Panc1 (cell line): ENCODE data around the gene PMCH. TPM values are rescaled to one million over a fixed set of nuclear protein-coding genes. Genes with fewer than 3 reads are reported as not detected.
"Not testable (repeated sequence)": the region's sequence is repeated elsewhere in the genome, so short reads cannot be mapped to it uniquely, and the experiment has no call there.

Source experiments
- ATAC-seq: fragments of 200-7000 bp; cut with Tn5 transposase; 2 replicates; pipeline ENCODE4 v1.9.1; 2020; ENCODE audit warnings: mild to moderate bottlenecking, moderate library complexity
- Bru-seq: library from RNA; stranded (reverse); fragments of 400-500 nt; gene quantifications from one replicate; lab custom pipeline; 2021; lab: Mats Ljungman, UMichigan
- BruChase-seq, 2 experiments: library from RNA; stranded (reverse); fragments of 400-500 nt; gene quantifications; one replicate each; lab custom pipeline; 2021; lab: Mats Ljungman, UMichigan
- BruUV-seq: library from RNA; stranded (reverse); fragments of 400-500 nt; replicated peaks from 2 replicates; lab custom pipeline; 2021; lab: Mats Ljungman, UMichigan
- CTCF ChIA-PET: fragments of 300-600 bp; sonication (Branson Sonifier 250); formaldehyde crosslinking; loops from one replicate; lab custom pipeline; 2022; ENCODE audit warnings: antibody characterized with exemption; lab: Charles Lee
- POLR2A ChIA-PET: fragments of 300-600 bp; sonication (Branson Sonifier 250); formaldehyde crosslinking; loops from one replicate; lab custom pipeline; 2022; ENCODE audit warnings: antibody characterized with exemption; lab: Charles Lee
- DNase-seq: peaks from one replicate; pipeline ENCODE4 v3.0.0-alpha.2; 2010; ENCODE audit warnings: low read depth, low spot score
- H3K27ac ChIP-seq: 2 replicates; pipeline ENCODE4 v1.5.1; 2011; ENCODE audit warnings: mild to moderate bottlenecking, low read length, inconsistent platforms
- H3K27me3 ChIP-seq: fragments of 200-500 bp; sonication (Bioruptor generic); 2 replicates; pipeline ENCODE4 v1.6.0; 2014; ENCODE audit warnings: low read length, inconsistent platforms; ENCODE audit not compliant: control insufficient read depth, insufficient read depth
- H3K36me3 ChIP-seq: fragments of 200-500 bp; sonication (Bioruptor generic); 2 replicates; pipeline ENCODE4 v1.5.1; 2014; ENCODE audit warnings: inconsistent platforms, mild to moderate bottlenecking, low read length, moderate library complexity; ENCODE audit not compliant: control insufficient read depth, insufficient read depth
- H3K4me1 ChIP-seq: 2 replicates; pipeline ENCODE4 v1.5.1; 2011; ENCODE audit warnings: inconsistent platforms, mild to moderate bottlenecking, low read length, moderate library complexity; ENCODE audit not compliant: control insufficient read depth, insufficient read depth
- H3K4me3 ChIP-seq, 2 experiments: 2 replicates each; pipeline ENCODE4 v1.5.1; 2011 to 2012; ENCODE audit warnings: low read depth in 2 of 2, low read length in 2 of 2, mild to moderate bottlenecking in 2 of 2, inconsistent platforms in 1 of 2, moderate library complexity in 1 of 2
- H3K9me3 ChIP-seq: fragments of 200-500 bp; sonication (Bioruptor generic); 2 replicates; pipeline ENCODE4 v1.5.1; 2014; ENCODE audit warnings: low read depth, mild to moderate bottlenecking, inconsistent platforms, low read length, moderate library complexity; ENCODE audit not compliant: control insufficient read depth, insufficient read depth
- POLR2AphosphoS5 ChIP-seq: IDR thresholded peaks from 2 replicates; pipeline ENCODE4 v1.6.1; 2012; ENCODE audit warnings: mild to moderate bottlenecking, low read depth, low read length, moderate library complexity
- SIN3A ChIP-seq: IDR thresholded peaks from 2 replicates; pipeline ENCODE4 v1.6.1; 2012; ENCODE audit warnings: low read depth, mild to moderate bottlenecking, low read length, moderate library complexity, borderline replicate concordance; ENCODE audit not compliant: insufficient read depth
- TCF7L2 ChIP-seq: IDR thresholded peaks from 2 replicates; pipeline ENCODE4 v1.6.1; 2011; ENCODE audit warnings: mild to moderate bottlenecking, low read depth, low read length, inconsistent platforms
- in situ Hi-C: cut with HindIII; loops from 2 replicates; pipeline ENCODE4 v1.10.0; 2016; ENCODE audit warnings: low sequenced_read_pairs, low pct_unique_long_range_greater_than_20kb
- intact Hi-C: fragments of 100-400 bp; cut with micrococcal nuclease; formaldehyde crosslinking; loops from one replicate; pipeline ENCODE4 v1.10.0; 2022; ENCODE audit not compliant: unreplicated experiment
- long read RNA-seq: library from polyadenylated mRNA; unstranded; transcript quantifications from one replicate; pipeline ENCODE4 v2.0.0, GENCODE V29; 2021; ENCODE audit not compliant: unreplicated experiment
- polyA plus RNA-seq: library from polyadenylated mRNA; unstranded; fragments of >200 nt; gene quantifications from one replicate; pipeline ENCODE4 v1.2.1, GENCODE V29; 2012; ENCODE audit warnings: missing spikeins; ENCODE audit not compliant: insufficient read length
- total RNA-seq: library from RNA; stranded (reverse); gene quantifications from one replicate; pipeline ENCODE4 v1.2.1, GENCODE V29; 2021; ENCODE audit not compliant: unreplicated experiment
- TF ChIP-seq, protein P1 (sequence below): fragments of 450-650 bp; IDR thresholded peaks from 2 replicates; pipeline ENCODE4 v1.5.1; 2017; ENCODE audit warnings: mild to moderate bottlenecking
- TF ChIP-seq, protein P2 (sequence below), 2 experiments: IDR thresholded peaks; 2 replicates each; pipeline ENCODE4 v1.6.1; 2011 to 2012; ENCODE audit warnings: low read depth in 2 of 2, control low read depth in 1 of 2, low read length in 1 of 2, mild to moderate bottlenecking in 1 of 2, moderate library complexity in 1 of 2; ENCODE audit not compliant: insufficient read depth in 1 of 2

PMCH gene, protein sequence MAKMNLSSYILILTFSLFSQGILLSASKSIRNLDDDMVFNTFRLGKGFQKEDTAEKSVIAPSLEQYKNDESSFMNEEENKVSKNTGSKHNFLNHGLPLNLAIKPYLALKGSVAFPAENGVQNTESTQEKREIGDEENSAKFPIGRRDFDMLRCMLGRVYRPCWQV
- total RNA-seq (not detected), Bru-seq, nascent RNA (not detected), BruChase-seq, experiment 1, labeled RNA remaining after a 2-hour chase (not detected), BruChase-seq, experiment 2, labeled RNA remaining after a 6-hour chase (not detected)
- polyA plus RNA-seq: not detected
- long read RNA-seq: 0 reads

DNA sequence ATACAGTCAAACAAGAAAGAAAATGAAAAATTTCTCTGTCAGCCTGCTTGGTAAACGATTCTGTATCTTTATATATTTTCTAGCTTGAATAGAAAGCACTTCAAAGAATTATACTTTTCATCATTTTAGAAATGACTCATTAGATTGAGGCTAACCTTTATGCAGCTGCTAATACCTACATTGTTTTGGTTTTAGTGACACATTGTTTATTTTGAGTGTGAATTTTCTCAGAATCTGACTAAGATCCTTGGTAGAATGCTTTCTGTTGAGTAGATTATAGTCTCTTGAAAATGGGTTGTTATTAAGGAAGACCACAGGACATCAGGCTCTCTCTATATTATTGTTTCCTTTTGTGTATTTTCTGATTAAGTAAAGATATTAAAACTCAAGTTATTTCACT lies at the start of gene PMCH:
Gene PMCH (minus strand): TSS at position 45 of the 400 bp plus-strand sequence. CDS start 63 bp downstream, outside the sequence.
- TF ChIP-seq POLR2AphosphoS5 (no peak), SIN3A (no peak), TCF7L2 (no peak)
- TF ChIP-seq, protein P1, sequence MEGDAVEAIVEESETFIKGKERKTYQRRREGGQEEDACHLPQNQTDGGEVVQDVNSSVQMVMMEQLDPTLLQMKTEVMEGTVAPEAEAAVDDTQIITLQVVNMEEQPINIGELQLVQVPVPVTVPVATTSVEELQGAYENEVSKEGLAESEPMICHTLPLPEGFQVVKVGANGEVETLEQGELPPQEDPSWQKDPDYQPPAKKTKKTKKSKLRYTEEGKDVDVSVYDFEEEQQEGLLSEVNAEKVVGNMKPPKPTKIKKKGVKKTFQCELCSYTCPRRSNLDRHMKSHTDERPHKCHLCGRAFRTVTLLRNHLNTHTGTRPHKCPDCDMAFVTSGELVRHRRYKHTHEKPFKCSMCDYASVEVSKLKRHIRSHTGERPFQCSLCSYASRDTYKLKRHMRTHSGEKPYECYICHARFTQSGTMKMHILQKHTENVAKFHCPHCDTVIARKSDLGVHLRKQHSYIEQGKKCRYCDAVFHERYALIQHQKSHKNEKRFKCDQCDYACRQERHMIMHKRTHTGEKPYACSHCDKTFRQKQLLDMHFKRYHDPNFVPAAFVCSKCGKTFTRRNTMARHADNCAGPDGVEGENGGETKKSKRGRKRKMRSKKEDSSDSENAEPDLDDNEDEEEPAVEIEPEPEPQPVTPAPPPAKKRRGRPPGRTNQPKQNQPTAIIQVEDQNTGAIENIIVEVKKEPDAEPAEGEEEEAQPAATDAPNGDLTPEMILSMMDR: no peak
- TF ChIP-seq, protein P2, sequence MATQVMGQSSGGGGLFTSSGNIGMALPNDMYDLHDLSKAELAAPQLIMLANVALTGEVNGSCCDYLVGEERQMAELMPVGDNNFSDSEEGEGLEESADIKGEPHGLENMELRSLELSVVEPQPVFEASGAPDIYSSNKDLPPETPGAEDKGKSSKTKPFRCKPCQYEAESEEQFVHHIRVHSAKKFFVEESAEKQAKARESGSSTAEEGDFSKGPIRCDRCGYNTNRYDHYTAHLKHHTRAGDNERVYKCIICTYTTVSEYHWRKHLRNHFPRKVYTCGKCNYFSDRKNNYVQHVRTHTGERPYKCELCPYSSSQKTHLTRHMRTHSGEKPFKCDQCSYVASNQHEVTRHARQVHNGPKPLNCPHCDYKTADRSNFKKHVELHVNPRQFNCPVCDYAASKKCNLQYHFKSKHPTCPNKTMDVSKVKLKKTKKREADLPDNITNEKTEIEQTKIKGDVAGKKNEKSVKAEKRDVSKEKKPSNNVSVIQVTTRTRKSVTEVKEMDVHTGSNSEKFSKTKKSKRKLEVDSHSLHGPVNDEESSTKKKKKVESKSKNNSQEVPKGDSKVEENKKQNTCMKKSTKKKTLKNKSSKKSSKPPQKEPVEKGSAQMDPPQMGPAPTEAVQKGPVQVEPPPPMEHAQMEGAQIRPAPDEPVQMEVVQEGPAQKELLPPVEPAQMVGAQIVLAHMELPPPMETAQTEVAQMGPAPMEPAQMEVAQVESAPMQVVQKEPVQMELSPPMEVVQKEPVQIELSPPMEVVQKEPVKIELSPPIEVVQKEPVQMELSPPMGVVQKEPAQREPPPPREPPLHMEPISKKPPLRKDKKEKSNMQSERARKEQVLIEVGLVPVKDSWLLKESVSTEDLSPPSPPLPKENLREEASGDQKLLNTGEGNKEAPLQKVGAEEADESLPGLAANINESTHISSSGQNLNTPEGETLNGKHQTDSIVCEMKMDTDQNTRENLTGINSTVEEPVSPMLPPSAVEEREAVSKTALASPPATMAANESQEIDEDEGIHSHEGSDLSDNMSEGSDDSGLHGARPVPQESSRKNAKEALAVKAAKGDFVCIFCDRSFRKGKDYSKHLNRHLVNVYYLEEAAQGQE (IDR thresholded peaks at IDR 0.05; ENCODE audit: insufficient read depth in 1 of 2, low read depth in 2 of 2, low read length in 1 of 2): no peak
- ChIA-PET CTCF (no interaction called here), POLR2A (no interaction called here)
- DNase-seq (no peak), ATAC-seq (no peak)
- Histone ChIP-seq H3K4me1 (no peaks in the 10 kb centered on the region), H3K27ac (no peak within 1 kb of the TSS), H3K36me3 (no peaks in the 10 kb centered on the region), H3K9me3 (no peaks in the 10 kb centered on the region), H3K27me3 (no peaks in the 10 kb centered on the region), H3K4me3 (no peak within 1 kb of the TSS)
- BruUV-seq: no TSS peak
- in situ Hi-C loops (no loop called here), intact Hi-C loops (no loop called here)

GRCh38 chr12:102240859-102241258 lies 43.2 kb upstream of the PMCH start:
- in situ Hi-C loops, H3K4me1 ChIP-seq, CTCF ChIA-PET, H3K9me3 ChIP-seq, ATAC-seq, H3K4me3 ChIP-seq, H3K27ac ChIP-seq, BruUV-seq, DNase-seq, intact Hi-C loops, H3K27me3 ChIP-seq, POLR2A ChIA-PET, H3K36me3 ChIP-seq: not testable (repeated sequence)

GRCh38 chr12:102234599-102234998 lies 37.0 kb upstream of the PMCH start:
- ChIA-PET POLR2A (no interaction called here), CTCF (no interaction called here)
- Histone ChIP-seq H3K4me1 (no peaks in the 10 kb centered on the region), H3K36me3 (no peaks in the 10 kb centered on the region), H3K27me3 (no peaks in the 10 kb centered on the region; the same call in 1 of the 2 replicates), H3K4me3 (no peak overlapping the region), H3K9me3 (no peaks in the 10 kb centered on the region), H3K27ac (no peak overlapping the region)
- TF ChIP-seq, protein P2 (IDR thresholded peaks at IDR 0.05; ENCODE audit: insufficient read depth in 1 of 2, low read depth in 2 of 2, low read length in 1 of 2): no peak
- no peak for TF ChIP-seq TCF7L2
- no peak for TF ChIP-seq POLR2AphosphoS5
- TF ChIP-seq, protein P1: no peak
- no peak for TF ChIP-seq SIN3A
- ATAC-seq: no peak
- in situ Hi-C loops: no loop called here
- intact Hi-C loops: no loop called here
- no peak for DNase-seq
- BruUV-seq: no TSS peak
